Natural killer cell treated with Interleukin-12 subunit alpha and Interleukin-12 subunit beta and Interleukin-15 and Interleukin-18, amount 100 ng/mL, for 72 hours (primary cell): ENCODE results near the gene TJAP1. TPM values are rescaled to one million over a fixed set of nuclear protein-coding genes. Genes with fewer than 3 reads are reported as not detected.
"Not testable (repeated sequence)": the region's sequence is repeated elsewhere in the genome, so short reads cannot be mapped to it uniquely, and the experiment has no call there.

ENCODE experiments used
- ATAC-seq, 2 donors: fragments of 150-1000 bp; cut with Tn5 transposase in 1 of 2; sonication (Bioruptor Pico), chemical (Tn5 transposase) in 1 of 2; 2 replicates each; pipeline ENCODE4 v1.10.0; 2021
- DNase-seq: peaks from one replicate; pipeline ENCODE4 v3.0.0; 2022; ENCODE audit warnings: low spot score
- H3K27ac Mint-ChIP-seq, 2 donors: 1 replicate in 1 of 2; 2 replicates in 1 of 2; pipeline ENCODE4 v1.8.0; 2022; ENCODE audit warnings: mixed read lengths in 2 of 2, mild to moderate bottlenecking in 1 of 2, moderate library complexity in 1 of 2
- H3K27me3 Mint-ChIP-seq, 2 donors: 1 replicate in 1 of 2; 2 replicates in 1 of 2; pipeline ENCODE4 v1.8.0; 2022; ENCODE audit warnings: mixed read lengths in 2 of 2
- H3K36me3 Mint-ChIP-seq: one replicate; pipeline ENCODE4 v1.8.0; 2022; ENCODE audit warnings: mixed read lengths
- H3K4me1 Mint-ChIP-seq, 2 donors: 1 replicate in 1 of 2; 2 replicates in 1 of 2; pipeline ENCODE4 v1.8.0; 2022; ENCODE audit warnings: low read depth in 2 of 2, mixed read lengths in 2 of 2, mild to moderate bottlenecking in 1 of 2
- H3K4me3 Mint-ChIP-seq: one replicate; pipeline ENCODE4 v1.8.0; 2022; ENCODE audit warnings: mixed read lengths
- H3K9me3 Mint-ChIP-seq: 2 replicates; pipeline ENCODE4 v1.8.0; 2022; ENCODE audit warnings: mixed read lengths
- total RNA-seq, 2 donors: library from RNA; stranded (reverse); gene quantifications; one replicate each; pipeline ENCODE4 v1.2.3, GENCODE V29; 2022

Gene TJAP1
- total RNA-seq, 2 donors from 2014 or later, result 44.6 to 80.4 TPM

DNA sequence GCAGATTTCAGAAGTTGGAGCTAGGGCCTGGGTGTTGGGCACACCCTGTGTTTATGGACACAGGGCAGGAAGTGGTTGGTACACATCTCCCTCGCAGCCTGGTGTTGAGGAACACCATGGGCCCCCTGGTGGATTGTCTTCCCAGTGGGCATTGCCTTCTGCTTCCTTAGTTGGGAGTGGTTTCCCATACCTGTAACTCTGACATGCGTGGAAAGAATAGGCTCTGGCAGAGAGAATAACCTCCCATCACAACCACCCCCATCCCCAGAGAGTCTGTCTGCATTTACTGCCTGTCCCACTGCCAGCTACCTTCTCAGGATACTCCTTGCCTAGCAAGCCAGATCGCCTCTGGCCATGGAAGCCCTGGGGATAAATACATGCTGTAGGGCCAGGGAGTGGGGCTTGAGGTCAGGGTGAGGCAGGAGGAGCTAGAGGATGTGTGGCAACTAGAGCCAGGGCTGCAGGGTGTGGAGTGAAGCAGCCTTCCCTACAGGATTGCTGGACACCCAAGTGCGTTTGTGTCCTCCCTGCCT, 18.1 kb downstream of the TJAP1 start:
- Mint-ChIP-seq H3K4me1 (peaks cover 22 to 27% of the 10 kb centered on the region in 2 donors), H3K4me3 (peak overlapping the region; percentile 66), H3K36me3 (no peaks in the 10 kb centered on the region), H3K27ac (no peak overlapping the region), H3K9me3 (no peaks in the 10 kb centered on the region), H3K27me3 (no peaks in the 10 kb centered on the region)
- peak; percentile 39 to 63 for ATAC-seq
- no peak for DNase-seq

DNA sequence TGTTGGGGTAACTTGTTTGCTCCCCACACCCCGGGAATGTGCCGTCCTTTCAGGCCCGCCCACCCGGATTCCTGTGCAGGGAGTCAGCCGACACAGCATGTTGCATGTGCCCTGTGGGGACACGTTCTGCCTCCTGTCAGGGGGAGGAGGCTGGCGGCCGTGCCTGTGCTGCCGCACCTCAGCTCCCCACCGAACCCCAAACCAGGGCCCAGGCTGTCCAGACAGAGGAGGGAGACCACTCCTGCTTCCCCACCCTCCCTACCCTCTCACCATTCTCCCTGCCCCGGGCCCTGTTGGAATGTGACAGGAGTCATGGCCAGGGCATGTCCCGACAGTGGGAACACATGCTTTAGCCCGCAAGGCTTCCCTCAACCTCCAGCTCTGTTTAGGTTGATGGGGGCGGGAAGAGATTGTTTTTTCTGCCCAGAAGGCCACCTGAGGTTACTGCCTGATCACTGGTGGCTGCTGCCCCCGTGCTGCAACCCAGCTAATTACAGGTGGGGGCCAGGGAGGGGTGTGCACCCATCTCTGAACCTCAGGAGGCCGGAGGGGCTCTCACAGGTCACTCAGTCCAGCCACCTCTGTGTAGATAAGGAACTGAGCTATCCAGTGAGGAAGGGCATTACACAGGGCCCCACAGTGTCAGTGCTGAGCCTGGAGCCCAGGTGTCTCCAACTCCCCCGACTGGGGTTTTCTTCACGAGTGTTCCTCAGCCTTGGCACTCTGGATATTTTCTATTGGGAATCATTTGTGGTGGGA, 19.2 kb downstream of the TJAP1 start:
- Mint-ChIP-seq H3K4me3 (no peak overlapping the region), H3K27me3 (no peaks in the 10 kb centered on the region), H3K4me1 (peaks cover 22 to 27% of the 10 kb centered on the region in 2 donors), H3K36me3 (no peaks in the 10 kb centered on the region), H3K27ac (no peak overlapping the region), H3K9me3 (no peaks in the 10 kb centered on the region)
- DNase-seq, result no peak
- ATAC-seq, result no peak

DNA sequence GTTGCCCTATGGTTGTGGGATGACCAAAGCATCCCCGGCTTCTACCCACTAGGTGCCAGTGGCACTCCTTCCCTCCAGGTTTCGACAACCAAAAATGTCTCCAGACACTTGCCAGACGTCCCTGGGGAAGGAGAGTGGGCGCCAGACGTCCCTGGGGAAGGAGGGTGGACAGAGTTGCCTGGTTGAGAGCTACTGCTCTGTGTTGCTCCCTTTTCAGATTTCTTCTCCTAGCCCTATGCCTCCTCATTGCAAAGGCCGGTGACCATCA, 19.7 kb downstream of the TJAP1 start:
- no peaks in the 10 kb centered on the region for H3K9me3 Mint-ChIP-seq
- no peaks in the 10 kb centered on the region for H3K36me3 Mint-ChIP-seq
- H3K27ac Mint-ChIP-seq, result peak overlapping the region in 1 of 2 donors; percentile 66
- peaks cover 22 to 27% of the 10 kb centered on the region in 2 donors for H3K4me1 Mint-ChIP-seq
- no peak for DNase-seq
- no peak overlapping the region for H3K4me3 Mint-ChIP-seq
- no peak for ATAC-seq
- no peaks in the 10 kb centered on the region for H3K27me3 Mint-ChIP-seq

- H3K27me3 Mint-ChIP-seq, result no peaks in the 10 kb centered on the region
- DNase-seq, result no peak
- H3K4me3 Mint-ChIP-seq, result no peak overlapping the region
- H3K27ac Mint-ChIP-seq, result peak overlapping the region in 1 of 2 donors; percentile 66
- H3K36me3 Mint-ChIP-seq, result no peaks in the 10 kb centered on the region
- peaks cover 18 to 23% of the 10 kb centered on the region in 2 donors for H3K4me1 Mint-ChIP-seq
- no peaks in the 10 kb centered on the region for H3K9me3 Mint-ChIP-seq
- ATAC-seq, result no peak
These were observed 20.3 kb downstream of the TJAP1 start for GRCh38 chr6:43497689-43498088.

GRCh38 chr6:43498291-43498690, 20.9 kb downstream of the TJAP1 start:
- H3K9me3 Mint-ChIP-seq, ATAC-seq, DNase-seq, H3K27me3 Mint-ChIP-seq, H3K4me3 Mint-ChIP-seq, H3K36me3 Mint-ChIP-seq, H3K27ac Mint-ChIP-seq: not testable (repeated sequence)
- H3K4me1 Mint-ChIP-seq, result peaks cover 12 to 20% of the 10 kb centered on the region in 2 donors

DNA sequence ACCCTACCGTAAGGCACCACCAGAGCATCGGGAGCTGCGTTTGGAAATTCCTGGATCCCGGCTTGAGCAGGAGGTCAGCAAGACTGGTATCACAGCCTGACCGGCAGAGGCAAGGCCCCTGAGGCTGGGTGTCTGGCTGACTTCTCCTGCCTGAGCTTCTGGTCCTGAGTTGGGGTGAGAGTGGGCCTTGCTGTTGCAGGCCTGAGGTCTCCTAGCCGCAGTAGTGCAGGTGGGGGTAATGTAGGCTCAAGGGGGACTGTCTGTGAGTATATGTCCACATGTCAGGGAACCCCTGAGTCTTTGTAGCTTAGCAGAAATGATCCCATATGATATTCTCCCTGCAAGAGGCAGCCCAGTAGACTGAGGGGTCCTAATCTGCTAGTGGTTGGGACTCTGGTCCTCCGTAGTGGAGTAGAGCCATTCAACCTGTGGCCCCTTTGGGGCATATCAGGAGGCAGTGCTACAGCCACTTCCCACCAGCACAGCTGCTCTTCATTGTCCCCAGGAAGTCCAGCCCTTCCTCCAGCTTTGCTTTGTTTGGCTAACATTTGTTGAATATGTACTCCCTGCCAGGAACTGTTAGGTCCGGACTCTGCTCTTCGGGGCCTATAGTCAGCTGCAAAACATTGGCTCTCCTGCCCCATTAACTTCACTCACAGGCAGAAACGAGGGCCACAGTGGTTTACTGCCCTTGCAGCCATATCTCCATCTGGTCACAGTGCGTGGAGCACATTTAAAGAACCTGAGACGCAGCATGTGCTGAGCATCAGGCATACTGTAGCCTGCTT, 21.9 kb downstream of the TJAP1 start:
- no peak overlapping the region for H3K27ac Mint-ChIP-seq
- peaks cover 10 to 14% of the 10 kb centered on the region in 2 donors for H3K4me1 Mint-ChIP-seq
- no peaks in the 10 kb centered on the region for H3K27me3 Mint-ChIP-seq
- no peaks in the 10 kb centered on the region for H3K36me3 Mint-ChIP-seq
- DNase-seq (no peak), ATAC-seq (no peak)
- H3K4me3 Mint-ChIP-seq, result no peak overlapping the region
- no peaks in the 10 kb centered on the region for H3K9me3 Mint-ChIP-seq

DNA sequence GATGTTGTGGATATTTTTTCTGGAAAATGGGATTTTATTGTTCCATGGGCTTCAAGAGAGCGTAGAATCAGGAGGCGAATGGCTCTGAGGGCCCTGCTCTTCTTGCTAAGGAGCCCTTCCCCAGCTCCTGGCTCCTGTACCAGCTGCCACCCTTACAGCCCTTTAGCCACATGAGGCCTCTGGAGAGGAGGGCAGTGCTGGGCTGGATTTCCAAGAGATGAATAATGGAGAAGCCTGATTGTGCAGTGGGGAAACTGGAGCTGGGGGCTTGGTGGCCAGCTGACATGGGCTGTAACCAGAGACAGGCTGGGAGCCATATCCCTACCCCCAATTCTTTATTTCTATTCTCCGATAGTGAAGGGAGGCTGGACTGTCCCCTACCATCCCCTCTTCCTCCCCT, 23.6 kb downstream of the TJAP1 start:
- DNase-seq (no peak), ATAC-seq (no peak)
- no peaks in the 10 kb centered on the region for H3K36me3 Mint-ChIP-seq
- H3K4me1 Mint-ChIP-seq, result peaks cover 0 to 3% of the 10 kb centered on the region in 2 donors
- no peaks in the 10 kb centered on the region for H3K27me3 Mint-ChIP-seq
- no peak overlapping the region for H3K27ac Mint-ChIP-seq
- H3K9me3 Mint-ChIP-seq, result no peaks in the 10 kb centered on the region
- no peak overlapping the region for H3K4me3 Mint-ChIP-seq

GRCh38 chr6:43502666-43503065, 25.3 kb downstream of the TJAP1 start:
- Mint-ChIP-seq H3K27me3 (no peaks in the 10 kb centered on the region), H3K4me3 (no peak overlapping the region), H3K9me3 (no peaks in the 10 kb centered on the region), H3K36me3 (no peaks in the 10 kb centered on the region), H3K4me1 (peaks cover 3 to 7% of the 10 kb centered on the region in 2 donors), H3K27ac (no peak overlapping the region)
- ATAC-seq (no peak), DNase-seq (no peak)

GRCh38 chr6:43503443-43503842, 26.1 kb downstream of the TJAP1 start:
- Mint-ChIP-seq H3K4me1 (peaks cover 4 to 8% of the 10 kb centered on the region in 2 donors), H3K4me3 (no peak overlapping the region), H3K36me3 (no peaks in the 10 kb centered on the region), H3K27me3 (peaks cover under 1 to 5% of the 10 kb centered on the region in 2 donors), H3K9me3 (no peaks in the 10 kb centered on the region), H3K27ac (no peak overlapping the region)
- ATAC-seq (no peak), DNase-seq (no peak)

GRCh38 chr6:43504756-43505593, 27.6 kb downstream of the TJAP1 start:
- no peak overlapping the region for H3K27ac Mint-ChIP-seq
- DNase-seq, result no peak
- peaks cover 12 to 14% of the 10 kb centered on the region in 2 donors for H3K27me3 Mint-ChIP-seq
- no peak for ATAC-seq
- no peaks in the 10 kb centered on the region for H3K36me3 Mint-ChIP-seq
- no peak overlapping the region for H3K4me3 Mint-ChIP-seq
- H3K4me1 Mint-ChIP-seq, result peaks cover 13 to 15% of the 10 kb centered on the region in 2 donors
- no peaks in the 10 kb centered on the region for H3K9me3 Mint-ChIP-seq

DNA sequence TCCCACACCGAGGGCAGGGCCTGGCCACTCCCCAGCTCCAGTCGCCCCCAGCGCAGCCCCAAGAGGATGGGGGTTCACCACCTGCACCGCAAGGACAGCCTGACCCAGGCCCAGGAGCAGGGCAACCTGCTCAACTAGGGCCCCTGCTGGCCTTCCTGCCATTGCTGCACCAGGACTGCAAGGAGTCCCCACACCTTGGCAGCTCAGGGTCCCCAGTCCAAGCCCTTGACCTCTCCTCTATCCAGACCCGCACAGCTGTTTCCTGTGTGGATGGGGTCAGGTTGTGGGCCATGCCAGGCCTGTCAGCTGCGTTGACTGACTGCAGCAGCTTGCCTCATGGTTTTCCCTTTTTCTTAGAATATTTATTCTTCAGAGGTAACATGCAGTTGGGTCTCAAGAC, 28.3 kb downstream of the TJAP1 start:
- Mint-ChIP-seq H3K9me3 (no peaks in the 10 kb centered on the region), H3K4me3 (no peak overlapping the region), H3K27me3 (peaks cover 12 to 14% of the 10 kb centered on the region in 2 donors), H3K4me1 (peaks cover 13 to 16% of the 10 kb centered on the region in 2 donors), H3K27ac (no peak overlapping the region), H3K36me3 (no peaks in the 10 kb centered on the region)
- no peak for ATAC-seq
- no peak for DNase-seq

DNA sequence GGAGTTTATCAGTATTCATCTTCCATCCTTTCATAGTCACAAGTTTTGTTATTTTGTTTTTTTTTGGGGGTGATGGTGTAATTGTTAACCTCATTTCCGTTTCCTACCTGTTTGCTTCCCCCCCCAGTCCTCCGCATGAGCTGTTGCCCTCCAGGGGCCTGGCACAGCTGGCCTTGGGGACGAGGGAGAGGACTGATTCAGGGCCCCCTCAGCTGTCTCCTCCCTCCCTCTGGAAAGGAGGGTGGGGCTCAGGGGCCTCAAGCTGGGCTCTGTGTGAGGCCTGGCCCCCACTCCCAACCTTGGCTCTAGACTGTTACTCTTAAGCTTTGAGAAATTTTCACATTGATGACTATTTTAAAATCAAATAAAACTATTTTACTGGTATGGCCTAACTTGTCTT, 28.8 kb downstream of the TJAP1 start:
- H3K4me1 Mint-ChIP-seq, result peaks cover 13 to 20% of the 10 kb centered on the region in 2 donors
- peaks cover 12 to 14% of the 10 kb centered on the region in 2 donors for H3K27me3 Mint-ChIP-seq
- H3K27ac Mint-ChIP-seq, result no peak overlapping the region
- peaks cover under 1% of the 10 kb centered on the region for H3K36me3 Mint-ChIP-seq
- DNase-seq, result no peak
- no peak for ATAC-seq
- H3K4me3 Mint-ChIP-seq, result no peak overlapping the region
- no peaks in the 10 kb centered on the region for H3K9me3 Mint-ChIP-seq

GRCh38 chr6:43506667-43507471, 29.5 kb downstream of the TJAP1 start:
- ATAC-seq (peak; percentile 65 to 71), DNase-seq (peak; percentile 81)
- Mint-ChIP-seq H3K9me3 (no peaks in the 10 kb centered on the region), H3K4me1 (peaks cover 13 to 21% of the 10 kb centered on the region in 2 donors), H3K27me3 (peaks cover 12 to 14% of the 10 kb centered on the region in 2 donors), H3K27ac (no peak overlapping the region), H3K36me3 (peaks cover 7% of the 10 kb centered on the region), H3K4me3 (no peak overlapping the region)
